ENCODE data around the gene SORCS3. TPM values are rescaled to one million over a fixed set of nuclear protein-coding genes. Genes with fewer than 3 reads are reported as not detected.

SORCS3 gene
- total and polyA plus RNA-seq, 2 of the 13 experiments (the other 11 are each of a cell fraction or from before 2014, with no cell fraction given), result 0.07 TPM; not detected in 1

DNA sequence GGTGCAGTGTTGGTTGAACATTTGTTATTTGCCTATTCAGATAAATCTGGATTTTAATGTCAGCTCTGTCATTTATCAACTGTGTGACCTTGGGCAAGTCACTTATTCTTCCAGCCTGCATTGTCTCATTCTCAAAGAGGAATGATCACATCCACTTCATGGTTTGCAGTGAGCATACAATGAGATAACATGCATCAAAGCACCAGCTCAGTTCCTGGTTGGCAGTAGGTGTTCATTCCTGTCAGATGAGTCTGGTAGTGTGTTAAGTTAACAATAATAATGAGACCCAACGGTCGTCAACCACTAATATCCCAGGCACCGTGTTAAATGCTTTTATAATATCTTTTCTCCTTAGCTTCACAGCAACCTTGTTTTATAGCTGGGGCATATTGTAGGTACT is 137.3 kb downstream of the SORCS3 start:
- intact Hi-C loops (cut with micrococcal nuclease; ENCODE audit: unreplicated experiment), result no loop called here
- 34% methylated on average over 3 of the region's 3 CpGs for WGBS (ENCODE audit: low lambda C conversion rate)
- no peak overlapping the region for H2AFZ ChIP-seq (ENCODE audit: low read length)

More for the DNA sequence above, 137.3 kb downstream of the SORCS3 start:
- Histone ChIP-seq H3K4me2 (ENCODE audit: low read depth, low read length) (no peak overlapping the region), H3K9ac (ENCODE audit: insufficient read depth, low read depth, low read length) (no peak overlapping the region), H3K36me3 (replicated peaks in 1 of 2; ENCODE audit: control insufficient read depth in 1 of 2, insufficient read depth in 2 of 2, low read length in 2 of 2) (no peaks in the 10 kb centered on the region), H3K79me2 (ENCODE audit: insufficient read depth, low read length) (no peaks in the 10 kb centered on the region), H3K27me3 (ENCODE audit: control insufficient read depth in 1 of 2, insufficient read depth in 2 of 2, low read length in 2 of 2) (no peaks in the 10 kb centered on the region; a peak in 2 of 5 replicates), H4K20me1 (ENCODE audit: insufficient read depth, low read length) (no peaks in the 10 kb centered on the region), H3K9me3 (ENCODE audit: low read length) (no peaks in the 10 kb centered on the region), H3K27ac (ENCODE audit: extremely low read length, insufficient read depth, low read length) (no peak overlapping the region), H3K4me3 (replicated peaks in 1 of 3; ENCODE audit: insufficient read depth in 1 of 3, low read depth in 2 of 3, low read length in 3 of 3) (no peak overlapping the region), H3K4me1 (ENCODE audit: insufficient read depth, low read length) (no peaks in the 10 kb centered on the region)
- DNase-seq (ENCODE audit: low spot score) (no peak), ATAC-seq (no peak), FAIRE-seq (no peak)
- in situ Hi-C loops (cut with HindIII; ENCODE audit: extremely low pct_ligation_motif_present, low pct_unique_long_range_greater_than_20kb), result no loop called here
- CTCF ChIA-PET (ENCODE audit: low intra/inter-chr PET ratio, low total read pairs), result no interaction called here
- TF ChIP-seq ELK4 (CRISPR knock-in tag; IDR thresholded peaks at IDR 0.05; ENCODE audit: borderline replicate concordance) (no peak), HNRNPUL1 (IDR thresholded peaks at IDR 0.05; ENCODE audit: low read depth, low read length) (no peak), TRIM22 (IDR thresholded peaks at IDR 0.05) (no peak), THAP11 (CRISPR knock-in tag; IDR thresholded peaks at IDR 0.05) (no peak), ZNF30 (CRISPR knock-in tag; IDR thresholded peaks at IDR 0.05) (no peak), ZNF788 (CRISPR knock-in tag; IDR thresholded peaks at IDR 0.05; ENCODE audit: borderline replicate concordance) (no peak), ZNF501 (CRISPR knock-in tag; IDR thresholded peaks at IDR 0.05) (no peak), PCBP1 (IDR thresholded peaks at IDR 0.05; ENCODE audit: borderline replicate concordance, low read depth, low read length) (no peak), ZNF556 (CRISPR knock-in tag; IDR thresholded peaks at IDR 0.05; ENCODE audit: borderline replicate concordance) (no peak), ZNF567 (CRISPR knock-in tag; IDR thresholded peaks at IDR 0.05; ENCODE audit: borderline replicate concordance) (no peak), ADNP (CRISPR knock-in tag; IDR thresholded peaks at IDR 0.05) (no peak), ZNF292 (CRISPR knock-in tag; IDR thresholded peaks at IDR 0.05; ENCODE audit: borderline replicate concordance, low read depth) (no peak), THAP8 (CRISPR knock-in tag; IDR thresholded peaks at IDR 0.05; ENCODE audit: borderline replicate concordance) (no peak), KDM4B (CRISPR knock-in tag; IDR thresholded peaks at IDR 0.05) (no peak), ZNF660 (CRISPR knock-in tag; IDR thresholded peaks at IDR 0.05; ENCODE audit: borderline replicate concordance, low read depth) (no peak), ZSCAN30 (CRISPR knock-in tag; IDR thresholded peaks at IDR 0.05) (no peak)
- TF ChIP-seq, protein P1, sequence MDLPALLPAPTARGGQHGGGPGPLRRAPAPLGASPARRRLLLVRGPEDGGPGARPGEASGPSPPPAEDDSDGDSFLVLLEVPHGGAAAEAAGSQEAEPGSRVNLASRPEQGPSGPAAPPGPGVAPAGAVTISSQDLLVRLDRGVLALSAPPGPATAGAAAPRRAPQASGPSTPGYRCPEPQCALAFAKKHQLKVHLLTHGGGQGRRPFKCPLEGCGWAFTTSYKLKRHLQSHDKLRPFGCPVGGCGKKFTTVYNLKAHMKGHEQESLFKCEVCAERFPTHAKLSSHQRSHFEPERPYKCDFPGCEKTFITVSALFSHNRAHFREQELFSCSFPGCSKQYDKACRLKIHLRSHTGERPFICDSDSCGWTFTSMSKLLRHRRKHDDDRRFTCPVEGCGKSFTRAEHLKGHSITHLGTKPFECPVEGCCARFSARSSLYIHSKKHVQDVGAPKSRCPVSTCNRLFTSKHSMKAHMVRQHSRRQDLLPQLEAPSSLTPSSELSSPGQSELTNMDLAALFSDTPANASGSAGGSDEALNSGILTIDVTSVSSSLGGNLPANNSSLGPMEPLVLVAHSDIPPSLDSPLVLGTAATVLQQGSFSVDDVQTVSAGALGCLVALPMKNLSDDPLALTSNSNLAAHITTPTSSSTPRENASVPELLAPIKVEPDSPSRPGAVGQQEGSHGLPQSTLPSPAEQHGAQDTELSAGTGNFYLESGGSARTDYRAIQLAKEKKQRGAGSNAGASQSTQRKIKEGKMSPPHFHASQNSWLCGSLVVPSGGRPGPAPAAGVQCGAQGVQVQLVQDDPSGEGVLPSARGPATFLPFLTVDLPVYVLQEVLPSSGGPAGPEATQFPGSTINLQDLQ (CRISPR knock-in tag; IDR thresholded peaks at IDR 0.05), result no peak
- TF ChIP-seq, protein P2, sequence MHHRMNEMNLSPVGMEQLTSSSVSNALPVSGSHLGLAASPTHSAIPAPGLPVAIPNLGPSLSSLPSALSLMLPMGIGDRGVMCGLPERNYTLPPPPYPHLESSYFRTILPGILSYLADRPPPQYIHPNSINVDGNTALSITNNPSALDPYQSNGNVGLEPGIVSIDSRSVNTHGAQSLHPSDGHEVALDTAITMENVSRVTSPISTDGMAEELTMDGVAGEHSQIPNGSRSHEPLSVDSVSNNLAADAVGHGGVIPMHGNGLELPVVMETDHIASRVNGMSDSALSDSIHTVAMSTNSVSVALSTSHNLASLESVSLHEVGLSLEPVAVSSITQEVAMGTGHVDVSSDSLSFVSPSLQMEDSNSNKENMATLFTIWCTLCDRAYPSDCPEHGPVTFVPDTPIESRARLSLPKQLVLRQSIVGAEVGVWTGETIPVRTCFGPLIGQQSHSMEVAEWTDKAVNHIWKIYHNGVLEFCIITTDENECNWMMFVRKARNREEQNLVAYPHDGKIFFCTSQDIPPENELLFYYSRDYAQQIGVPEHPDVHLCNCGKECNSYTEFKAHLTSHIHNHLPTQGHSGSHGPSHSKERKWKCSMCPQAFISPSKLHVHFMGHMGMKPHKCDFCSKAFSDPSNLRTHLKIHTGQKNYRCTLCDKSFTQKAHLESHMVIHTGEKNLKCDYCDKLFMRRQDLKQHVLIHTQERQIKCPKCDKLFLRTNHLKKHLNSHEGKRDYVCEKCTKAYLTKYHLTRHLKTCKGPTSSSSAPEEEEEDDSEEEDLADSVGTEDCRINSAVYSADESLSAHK (CRISPR knock-in tag; IDR thresholded peaks at IDR 0.05; ENCODE audit: borderline replicate concordance), result no peak
- BruUV-seq (replicated peaks), result no TSS peak
- POLR2A ChIA-PET, result no interaction called here

All from HepG2 (cell line).